Naive thymus-derived CD4-positive, alpha-beta T cell (primary cell): Measurements from ENCODE around the gene CADM2. TPM values are rescaled to one million over a fixed set of nuclear protein-coding genes. Genes with fewer than 3 reads are reported as not detected.

Experiments used
- ATAC-seq: fragments of 150-1000 bp; cut with Tn5 transposase; 2 replicates; pipeline ENCODE4 v1.10.0; 2021; ENCODE audit warnings: mild to moderate bottlenecking, moderate library complexity
- CTCF ChIA-PET: fragments of 350-600 bp; sonication (Branson Sonifier 250); formaldehyde crosslinking; loops from one replicate; lab custom pipeline; 2021; ENCODE audit warnings: antibody characterized with exemption; lab: Charles Lee
- POLR2A ChIA-PET: fragments of 350-600 bp; sonication (Branson Sonifier 250); formaldehyde crosslinking; loops from one replicate; lab custom pipeline; 2021; ENCODE audit warnings: antibody characterized with exemption, inconsistent platforms; lab: Charles Lee
- DNase-seq, 9 donors: peaks; one replicate each; pipeline versions ENCODE4 v3.0.0 to v3.0.0-alpha.2; 2020 to 2022; ENCODE audit warnings: mixed read lengths in 1 of 9
- H3K27ac ChIP-seq: one replicate; pipeline ENCODE4 v1.7.0; 2013; ENCODE audit warnings: mild to moderate bottlenecking, low read depth, low read length, moderate library complexity
- H3K27me3 ChIP-seq, 2 donors: one replicate each; pipeline ENCODE4 v1.7.0; 2013; ENCODE audit warnings: low read length in 2 of 2, mild to moderate bottlenecking in 2 of 2, moderate library complexity in 2 of 2; ENCODE audit not compliant: control insufficient read depth in 2 of 2, insufficient read depth in 2 of 2
- H3K36me3 ChIP-seq, 3 experiments: 1 replicate in 2 of 3; 2 replicates in 1 of 3; pipeline ENCODE4 v1.7.0; 2013; ENCODE audit warnings: low read length in 3 of 3, mild to moderate bottlenecking in 3 of 3, moderate library complexity in 1 of 3; ENCODE audit not compliant: insufficient read depth in 3 of 3, control insufficient read depth in 2 of 3
- H3K4me1 ChIP-seq, 2 donors: one replicate each; pipeline ENCODE4 v1.7.0; 2013; ENCODE audit warnings: low read length in 2 of 2, mild to moderate bottlenecking in 2 of 2, moderate library complexity in 1 of 2; ENCODE audit not compliant: control insufficient read depth in 2 of 2, insufficient read depth in 2 of 2
- H3K4me3 ChIP-seq: 2 replicates; pipeline ENCODE4 v1.7.0; 2013; ENCODE audit warnings: mild to moderate bottlenecking, low read length
- H3K9me3 ChIP-seq, 3 experiments: 1 replicate in 2 of 3; 2 replicates in 1 of 3; pipeline ENCODE4 v1.7.0; 2013; ENCODE audit warnings: low read length in 3 of 3; ENCODE audit not compliant: control insufficient read depth in 2 of 3
- H3K27ac Mint-ChIP-seq, 9 donors: one replicate each; pipeline ENCODE4 v1.8.0; 2020 to 2022; ENCODE audit warnings: mixed read lengths in 9 of 9, mild to moderate bottlenecking in 8 of 9, moderate library complexity in 5 of 9, inconsistent platforms in 2 of 9
- H3K27me3 Mint-ChIP-seq, 5 donors: one replicate each; pipeline ENCODE4 v1.8.0; 2021 to 2022; ENCODE audit warnings: mixed read lengths in 5 of 5, mild to moderate bottlenecking in 1 of 5
- H3K36me3 Mint-ChIP-seq, 5 donors: one replicate each; pipeline ENCODE4 v1.8.0; 2020 to 2022; ENCODE audit warnings: mixed read lengths in 5 of 5, mild to moderate bottlenecking in 3 of 5, inconsistent platforms in 1 of 5
- H3K4me1 Mint-ChIP-seq, 7 donors: one replicate each; pipeline ENCODE4 v1.8.0; 2020 to 2022; ENCODE audit warnings: mixed read lengths in 7 of 7, mild to moderate bottlenecking in 3 of 7, inconsistent platforms in 1 of 7
- H3K4me3 Mint-ChIP-seq, 10 donors: one replicate each; pipeline ENCODE4 v1.8.0; 2020 to 2022; ENCODE audit warnings: mild to moderate bottlenecking in 10 of 10, mixed read lengths in 10 of 10, moderate library complexity in 6 of 10, inconsistent platforms in 2 of 10
- H3K9me3 Mint-ChIP-seq, 11 donors: one replicate each; pipeline ENCODE4 v1.8.0; 2020 to 2022; ENCODE audit warnings: mixed read lengths in 11 of 11, mild to moderate bottlenecking in 4 of 11, inconsistent platforms in 1 of 11, moderate library complexity in 1 of 11
- intact Hi-C, 2 donors: fragments of 100-400 bp; cut with micrococcal nuclease; formaldehyde crosslinking; loops; one replicate each; pipeline ENCODE4 v1.15.1; 2023
- polyA plus RNA-seq, 2 donors: library from polyadenylated mRNA; unstranded; fragments of 300-500 nt; fragmentation: Illumina TruSeq; gene quantifications; one replicate each; pipeline ENCODE4 v1.2.3, GENCODE V29; 2021
- total RNA-seq, 6 experiments: library from RNA in 5 of 6; stranded (reverse) in 5 of 6; gene quantifications; 1 replicate in 5 of 6; 2 replicates in 1 of 6; pipeline ENCODE4 v1.2.3 and lab custom pipeline; 2021 to 2026

Gene CADM2
- total and polyA plus RNA-seq, 7 experiments from 2014 or later = 0.40 TPM; not detected in 6

DNA sequence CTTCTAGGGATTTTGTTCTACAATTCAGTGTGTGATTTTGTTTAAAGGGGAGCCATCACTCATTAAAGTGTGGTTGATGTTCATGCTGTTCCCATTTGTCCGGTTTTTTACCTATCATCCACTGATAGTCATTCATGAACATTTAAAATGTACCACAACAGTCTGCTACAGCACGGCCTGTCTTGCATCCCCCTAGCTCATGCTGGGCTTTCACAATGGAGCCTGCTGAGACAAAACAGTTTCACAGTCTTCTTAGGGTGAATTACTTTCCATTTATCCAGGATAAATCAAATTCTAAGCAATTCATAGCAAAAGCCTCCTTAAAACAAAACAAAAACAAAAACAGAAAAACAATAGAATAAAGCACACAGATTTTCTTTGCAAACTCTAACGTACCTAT is 627.2 kb downstream of the CADM2 start:
- no peak overlapping the region for H3K27ac ChIP-seq
- H3K36me3 ChIP-seq = no peaks in the 10 kb centered on the region
- H3K9me3 ChIP-seq = no peaks in the 10 kb centered on the region
- Mint-ChIP-seq H3K27ac (no peak overlapping the region), H3K27me3 (no peaks in the 10 kb centered on the region), H3K4me1 (peaks cover 0 to 2% (median 0%) of the 10 kb centered on the region in 7 donors), H3K36me3 (no peaks in the 10 kb centered on the region), H3K4me3 (no peak overlapping the region), H3K9me3 (peaks cover 0 to 4% (median 0%) of the 10 kb centered on the region in 11 donors)
- no peak for DNase-seq
- CTCF ChIA-PET = no interaction called here
- no peak for ATAC-seq
- POLR2A ChIA-PET = no interaction called here
- no peak overlapping the region for H3K4me3 ChIP-seq
- intact Hi-C loops = no loop called here
- no peaks in the 10 kb centered on the region for H3K4me1 ChIP-seq
- H3K27me3 ChIP-seq = no peaks in the 10 kb centered on the region

DNA sequence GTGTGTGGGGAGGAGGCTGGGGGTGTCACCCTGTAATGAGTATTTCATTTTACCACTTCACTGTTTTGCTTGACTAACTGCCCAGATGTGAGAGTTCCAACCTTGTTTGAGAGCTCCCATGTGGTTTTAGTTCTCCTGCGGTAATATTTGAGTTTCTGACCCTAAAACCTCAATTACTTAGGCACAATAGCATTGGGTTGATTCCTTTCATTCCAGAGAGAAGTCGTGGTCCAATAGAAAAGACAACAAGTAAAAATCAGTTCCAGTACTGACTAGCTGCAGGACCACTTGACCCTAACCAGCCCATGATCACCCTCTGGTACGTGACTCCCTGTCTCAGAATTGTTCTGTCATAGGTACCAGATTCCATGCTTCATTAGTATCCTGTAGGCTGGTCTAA is 630.4 kb downstream of the CADM2 start:
- Histone ChIP-seq H3K27me3 (no peaks in the 10 kb centered on the region), H3K4me3 (no peak overlapping the region), H3K36me3 (no peaks in the 10 kb centered on the region), H3K9me3 (no peaks in the 10 kb centered on the region), H3K4me1 (no peaks in the 10 kb centered on the region), H3K27ac (no peak overlapping the region)
- Mint-ChIP-seq H3K27ac (no peak overlapping the region), H3K4me3 (no peak overlapping the region), H3K36me3 (no peaks in the 10 kb centered on the region), H3K27me3 (no peaks in the 10 kb centered on the region), H3K9me3 (peaks cover 0 to 4% (median 0%) of the 10 kb centered on the region in 11 donors), H3K4me1 (peaks cover 0 to 2% (median 0%) of the 10 kb centered on the region in 7 donors)
- ChIA-PET CTCF (no interaction called here), POLR2A (no interaction called here)
- ATAC-seq = no peak
- intact Hi-C loops = no loop called here
- no peak for DNase-seq

DNA sequence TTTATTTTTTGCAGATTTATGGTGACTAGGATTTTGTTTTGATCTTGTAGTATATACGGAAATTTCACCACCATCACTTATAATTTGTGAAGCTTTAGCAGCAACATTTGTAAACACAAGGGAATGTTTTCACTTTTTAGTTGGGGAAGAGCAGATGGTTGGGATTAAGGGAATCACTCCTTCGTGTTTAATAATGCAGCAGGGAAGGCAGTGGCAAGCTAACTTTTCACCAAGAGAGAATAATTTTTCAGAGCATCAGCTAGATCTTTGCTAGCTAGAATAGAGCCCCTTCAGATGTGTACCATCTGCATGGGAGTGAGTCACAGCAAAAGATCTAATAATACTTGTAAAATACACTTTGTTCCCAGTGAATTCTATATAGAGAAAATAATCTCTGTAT is 632.7 kb downstream of the CADM2 start:
- ATAC-seq (no peak), DNase-seq (no peak)
- Histone ChIP-seq H3K4me3 (no peak overlapping the region), H3K27ac (no peak overlapping the region), H3K9me3 (no peaks in the 10 kb centered on the region), H3K4me1 (no peaks in the 10 kb centered on the region), H3K36me3 (no peaks in the 10 kb centered on the region), H3K27me3 (no peaks in the 10 kb centered on the region)
- H3K27ac Mint-ChIP-seq = no peak overlapping the region
- peaks cover 0 to 2% (median 0%) of the 10 kb centered on the region in 7 donors for H3K4me1 Mint-ChIP-seq
- H3K4me3 Mint-ChIP-seq = no peak overlapping the region
- H3K9me3 Mint-ChIP-seq = peaks cover 0 to 4% (median 0%) of the 10 kb centered on the region in 11 donors
- intact Hi-C loops = no loop called here
- H3K36me3 Mint-ChIP-seq = no peaks in the 10 kb centered on the region
- ChIA-PET CTCF (interaction anchor here (0.5 kb wide), 1 partner anchor 14 kb away, joined by 4 read pairs; no protein-coding TSS in a partner anchor), POLR2A (no interaction called here)
- no peaks in the 10 kb centered on the region for H3K27me3 Mint-ChIP-seq

DNA sequence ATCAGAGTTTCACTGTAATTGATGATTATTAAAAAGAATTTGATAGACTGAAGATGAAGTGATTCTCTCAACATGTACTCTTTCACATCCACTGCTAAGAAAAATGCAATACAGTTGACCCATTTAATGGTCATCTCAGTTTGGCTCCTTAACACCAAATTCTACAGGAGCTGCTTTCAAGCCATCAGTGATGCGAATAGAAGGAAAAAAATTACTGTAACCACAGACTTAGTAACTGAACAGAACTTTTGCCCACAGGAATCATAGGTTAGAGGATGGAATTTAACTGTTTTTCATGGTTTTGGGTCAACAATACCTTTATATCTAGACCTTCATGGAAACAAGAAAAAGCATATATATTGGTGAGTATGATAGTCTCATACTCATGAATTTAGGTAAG is 633.5 kb downstream of the CADM2 start:
- ChIA-PET CTCF (no interaction called here), POLR2A (no interaction called here)
- intact Hi-C loops = no loop called here
- H3K27me3 ChIP-seq = no peaks in the 10 kb centered on the region
- no peak overlapping the region for H3K4me3 ChIP-seq
- no peaks in the 10 kb centered on the region for H3K36me3 Mint-ChIP-seq
- H3K4me3 Mint-ChIP-seq = no peak overlapping the region
- H3K27ac Mint-ChIP-seq = no peak overlapping the region
- no peaks in the 10 kb centered on the region for H3K9me3 ChIP-seq
- DNase-seq (no peak), ATAC-seq (no peak)
- H3K27ac ChIP-seq = no peak overlapping the region
- H3K36me3 ChIP-seq = no peaks in the 10 kb centered on the region
- H3K27me3 Mint-ChIP-seq = no peaks in the 10 kb centered on the region
- H3K9me3 Mint-ChIP-seq = peaks cover 0 to 4% (median 0%) of the 10 kb centered on the region in 11 donors
- peaks cover 0 to 2% (median 0%) of the 10 kb centered on the region in 7 donors for H3K4me1 Mint-ChIP-seq
- no peaks in the 10 kb centered on the region for H3K4me1 ChIP-seq

DNA sequence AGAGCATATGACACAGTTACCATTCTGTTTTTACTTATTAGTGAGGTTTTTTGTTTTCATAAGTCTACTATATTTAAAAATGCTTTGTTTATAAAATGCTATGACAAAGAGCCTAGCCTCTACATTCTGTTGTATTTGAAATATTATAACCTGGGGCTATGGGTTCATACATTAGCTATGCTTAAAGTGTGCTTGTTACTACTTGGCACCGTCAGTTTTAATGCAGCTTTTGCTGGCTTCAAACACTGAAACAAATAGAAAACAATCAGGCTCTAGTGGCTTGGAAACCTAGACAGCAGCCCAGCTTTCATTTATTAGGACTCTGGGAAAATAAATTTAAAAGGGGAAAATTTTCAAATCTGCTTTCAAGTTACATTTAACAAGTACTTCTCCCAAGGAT is 635.9 kb downstream of the CADM2 start:
- no peak overlapping the region for H3K4me3 ChIP-seq
- no peaks in the 10 kb centered on the region for H3K36me3 ChIP-seq
- H3K27ac ChIP-seq = no peak overlapping the region
- intact Hi-C loops = no loop called here
- H3K27ac Mint-ChIP-seq = no peak overlapping the region
- no peaks in the 10 kb centered on the region for H3K4me1 ChIP-seq
- H3K36me3 Mint-ChIP-seq = no peaks in the 10 kb centered on the region
- H3K9me3 Mint-ChIP-seq = peaks cover 0 to 1% (median 0%) of the 10 kb centered on the region in 11 donors
- no peaks in the 10 kb centered on the region for H3K27me3 Mint-ChIP-seq
- DNase-seq (no peak), ATAC-seq (no peak)
- H3K27me3 ChIP-seq = no peaks in the 10 kb centered on the region
- no peaks in the 10 kb centered on the region for H3K9me3 ChIP-seq
- POLR2A ChIA-PET = no interaction called here
- no peaks in the 10 kb centered on the region for H3K4me1 Mint-ChIP-seq
- H3K4me3 Mint-ChIP-seq = no peak overlapping the region
- CTCF ChIA-PET = no interaction called here

DNA sequence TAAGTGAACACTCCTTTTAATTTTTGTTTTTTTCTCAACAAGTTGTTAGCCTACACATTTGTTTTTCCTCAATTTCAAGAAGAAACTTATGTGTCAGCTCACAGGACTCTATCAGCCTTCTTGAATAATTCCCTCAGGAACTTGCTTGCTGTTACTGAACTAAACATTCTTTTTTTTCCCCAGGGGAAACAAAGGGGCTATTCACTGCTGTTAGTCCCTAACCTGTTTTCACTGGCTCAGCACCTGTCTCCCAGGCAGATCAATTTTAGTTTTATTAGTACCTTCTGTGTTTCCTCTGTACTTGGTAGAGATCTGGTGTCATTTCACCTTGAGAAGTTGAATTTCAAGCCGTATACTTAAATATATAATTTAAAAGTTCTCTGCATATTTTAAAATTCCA is 644.6 kb downstream of the CADM2 start:
- H3K36me3 ChIP-seq = no peaks in the 10 kb centered on the region
- H3K27me3 ChIP-seq = no peaks in the 10 kb centered on the region
- no peaks in the 10 kb centered on the region for H3K4me1 ChIP-seq
- no peaks in the 10 kb centered on the region for H3K9me3 ChIP-seq
- ATAC-seq = no peak
- DNase-seq = no peak
- no peak overlapping the region for H3K4me3 Mint-ChIP-seq
- no peak overlapping the region for H3K27ac Mint-ChIP-seq
- no peaks in the 10 kb centered on the region for H3K27me3 Mint-ChIP-seq
- H3K9me3 Mint-ChIP-seq = peaks cover 0 to 11% (median 0%) of the 10 kb centered on the region in 11 donors
- intact Hi-C loops = no loop called here
- no peak overlapping the region for H3K4me3 ChIP-seq
- no peaks in the 10 kb centered on the region for H3K4me1 Mint-ChIP-seq
- no peak overlapping the region for H3K27ac ChIP-seq
- ChIA-PET CTCF (no interaction called here), POLR2A (no interaction called here)
- H3K36me3 Mint-ChIP-seq = no peaks in the 10 kb centered on the region

DNA sequence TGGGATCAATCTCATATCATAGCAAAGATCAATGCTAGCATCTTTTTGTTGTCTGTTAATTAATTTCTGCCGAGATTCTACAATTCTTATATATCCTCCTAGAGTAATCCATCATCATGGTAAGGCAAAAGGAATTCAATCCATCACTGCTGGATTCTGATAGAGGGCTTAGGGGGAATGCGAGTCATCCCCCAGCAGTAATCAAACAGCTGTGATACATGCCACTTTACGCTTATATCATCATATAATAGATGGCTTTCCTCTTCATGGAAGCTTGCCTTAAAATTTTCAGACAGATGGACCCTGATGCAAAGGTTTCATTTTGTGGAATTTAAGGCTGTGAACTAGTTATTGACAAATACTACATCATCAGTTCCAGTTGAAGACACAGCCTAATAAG is 645.9 kb downstream of the CADM2 start:
- no peak for ATAC-seq
- CTCF ChIA-PET = no interaction called here

More for the DNA sequence above, 645.9 kb downstream of the CADM2 start:
- Mint-ChIP-seq H3K27me3 (no peaks in the 10 kb centered on the region), H3K9me3 (peaks cover 0 to 15% (median 0%) of the 10 kb centered on the region in 11 donors), H3K27ac (no peak overlapping the region), H3K4me3 (no peak overlapping the region), H3K4me1 (no peaks in the 10 kb centered on the region), H3K36me3 (no peaks in the 10 kb centered on the region)
- Histone ChIP-seq H3K4me1 (no peaks in the 10 kb centered on the region), H3K9me3 (no peaks in the 10 kb centered on the region), H3K27me3 (no peaks in the 10 kb centered on the region), H3K36me3 (no peaks in the 10 kb centered on the region), H3K4me3 (no peak overlapping the region), H3K27ac (no peak overlapping the region)
- intact Hi-C loops = no loop called here
- no peak for DNase-seq
- POLR2A ChIA-PET = no interaction called here
